OCI-M2 (cell line): ENCODE data around the gene UVSSA.

Experiments used
- DNase-seq: peaks from one replicate; lab custom pipeline; 2025; ENCODE audit not compliant: unreplicated experiment; lab: John Stamatoyannopoulos, UW

Gene UVSSA, protein sequence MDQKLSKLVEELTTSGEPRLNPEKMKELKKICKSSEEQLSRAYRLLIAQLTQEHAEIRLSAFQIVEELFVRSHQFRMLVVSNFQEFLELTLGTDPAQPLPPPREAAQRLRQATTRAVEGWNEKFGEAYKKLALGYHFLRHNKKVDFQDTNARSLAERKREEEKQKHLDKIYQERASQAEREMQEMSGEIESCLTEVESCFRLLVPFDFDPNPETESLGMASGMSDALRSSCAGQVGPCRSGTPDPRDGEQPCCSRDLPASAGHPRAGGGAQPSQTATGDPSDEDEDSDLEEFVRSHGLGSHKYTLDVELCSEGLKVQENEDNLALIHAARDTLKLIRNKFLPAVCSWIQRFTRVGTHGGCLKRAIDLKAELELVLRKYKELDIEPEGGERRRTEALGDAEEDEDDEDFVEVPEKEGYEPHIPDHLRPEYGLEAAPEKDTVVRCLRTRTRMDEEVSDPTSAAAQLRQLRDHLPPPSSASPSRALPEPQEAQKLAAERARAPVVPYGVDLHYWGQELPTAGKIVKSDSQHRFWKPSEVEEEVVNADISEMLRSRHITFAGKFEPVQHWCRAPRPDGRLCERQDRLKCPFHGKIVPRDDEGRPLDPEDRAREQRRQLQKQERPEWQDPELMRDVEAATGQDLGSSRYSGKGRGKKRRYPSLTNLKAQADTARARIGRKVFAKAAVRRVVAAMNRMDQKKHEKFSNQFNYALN

DNA sequence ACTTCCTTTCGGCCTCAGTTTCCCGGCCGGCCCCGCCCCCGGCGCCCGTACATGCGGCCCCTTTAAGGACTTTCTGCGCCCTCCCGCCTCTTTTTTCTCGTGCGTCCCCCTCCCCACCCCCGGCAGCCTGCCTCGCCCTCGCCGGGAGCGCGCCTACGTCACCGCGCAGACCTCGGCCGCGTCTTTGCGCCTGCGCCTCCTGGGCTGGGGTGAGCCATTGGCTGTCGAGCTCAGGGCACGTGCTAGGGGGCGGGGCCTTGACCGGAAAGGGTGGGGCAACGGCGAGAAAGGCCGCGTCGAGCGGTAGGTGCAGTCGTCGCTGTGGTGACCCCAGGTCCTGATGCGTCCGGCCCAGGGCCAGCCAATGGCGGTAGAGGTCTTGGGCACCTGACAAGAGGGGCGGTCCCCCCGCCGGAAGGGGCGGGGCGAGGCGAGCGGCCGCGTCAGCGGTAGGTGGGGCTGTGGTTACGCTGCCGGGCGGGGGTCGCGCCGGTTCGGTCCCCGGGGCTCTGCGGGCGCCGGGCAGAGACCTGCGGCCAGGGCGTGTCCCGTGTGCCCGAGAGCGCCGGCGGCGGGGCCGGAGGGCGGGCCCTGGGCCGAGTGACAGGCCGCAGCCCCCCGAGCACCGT is at the start of gene UVSSA:
Gene UVSSA (plus strand): TSS at position 428 of the 629 bp plus-strand sequence. CDS start 884 bp downstream, outside the sequence.
- DNase-seq = peak; percentile 80

DNA sequence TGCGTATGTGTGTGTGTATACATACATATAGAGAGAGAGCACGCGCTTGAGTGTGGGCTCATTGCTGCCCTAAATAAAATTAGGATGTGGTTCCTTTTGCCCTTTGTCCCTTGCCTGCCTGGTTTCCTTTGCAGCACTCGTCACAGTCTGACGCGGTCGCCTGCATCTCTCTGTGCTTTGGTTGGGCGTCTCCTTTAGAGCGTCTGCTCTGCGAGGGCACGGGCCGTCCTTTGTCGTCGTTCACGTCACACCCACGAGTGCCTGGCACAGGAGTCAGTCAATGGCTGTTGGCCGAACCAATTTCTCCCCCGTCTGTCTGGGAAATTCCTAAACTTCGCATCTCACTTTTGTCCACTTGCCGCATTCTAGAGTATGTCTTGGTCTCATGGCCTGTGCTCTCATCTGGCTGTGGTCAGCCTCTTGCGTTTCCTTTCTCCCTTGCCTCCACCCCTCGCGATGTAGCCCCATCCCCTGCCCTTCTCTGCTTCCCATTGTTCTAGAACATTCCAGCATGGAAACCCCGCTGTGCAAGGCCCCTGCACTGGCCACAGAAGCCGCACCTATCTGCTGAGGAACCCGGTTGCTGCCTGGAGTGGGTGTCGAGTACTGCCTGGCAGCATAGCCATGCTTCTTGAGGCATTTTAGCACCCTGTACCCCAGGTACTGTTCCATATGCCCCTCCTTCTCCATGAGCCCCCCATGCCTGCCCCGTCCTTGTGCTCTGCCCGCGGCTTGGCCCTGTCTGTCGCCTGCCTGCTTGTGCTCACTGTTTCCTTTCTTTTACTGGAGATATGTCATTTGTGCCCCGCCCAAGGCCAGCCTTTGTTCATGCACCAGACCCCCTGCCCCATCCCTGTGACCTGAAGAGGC is 49.3 kb upstream of the UVSSA start:
- no peak for DNase-seq

DNA sequence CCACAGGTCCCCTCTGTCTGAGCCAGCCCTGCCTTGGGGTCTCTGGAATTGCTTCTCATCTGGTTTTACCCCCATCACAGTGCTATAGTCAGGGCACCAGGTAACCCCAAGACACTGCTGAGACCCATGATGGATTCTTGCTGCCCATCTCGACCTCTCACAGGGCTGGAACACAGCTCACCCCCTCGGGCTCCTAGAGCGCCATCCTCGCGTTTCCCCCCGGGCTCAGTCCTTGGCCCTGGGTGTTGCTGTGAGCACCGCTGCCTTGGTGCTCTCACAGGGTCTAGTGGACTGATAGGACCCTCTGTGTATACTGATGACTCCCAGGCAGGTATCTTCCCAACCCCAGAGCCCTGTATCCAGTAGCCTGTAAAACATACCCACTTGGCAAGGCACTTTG is 48.5 kb upstream of the UVSSA start:
- no peak for DNase-seq

DNA sequence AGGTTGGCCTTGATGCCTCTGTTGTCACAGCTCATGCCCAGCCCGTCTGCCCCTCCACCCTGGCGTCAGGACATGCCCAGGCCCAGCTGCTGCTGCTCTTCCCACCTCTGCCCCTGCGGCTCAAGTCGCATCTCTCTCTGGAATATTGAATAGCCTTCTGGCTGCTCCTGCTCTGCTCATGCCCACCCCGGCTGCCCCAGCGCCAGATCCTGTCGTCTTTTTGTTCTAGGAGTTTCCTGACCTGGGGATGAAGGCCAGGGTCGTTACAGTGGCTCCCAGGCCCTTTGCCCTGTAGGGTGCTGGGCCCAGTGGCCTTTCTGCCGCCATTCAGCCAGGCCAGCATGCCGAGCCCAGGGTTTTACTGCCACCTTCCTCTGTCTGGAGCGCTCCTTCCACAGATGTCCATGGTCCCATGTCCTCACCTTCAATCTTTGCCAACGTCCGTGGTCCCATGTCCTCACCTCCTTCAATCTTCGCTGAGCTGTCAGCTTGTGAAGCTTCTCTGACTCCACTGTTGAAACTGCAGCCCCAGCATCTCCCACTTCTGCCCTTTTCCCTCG is 47.6 kb upstream of the UVSSA start:
- no peak for DNase-seq

DNA sequence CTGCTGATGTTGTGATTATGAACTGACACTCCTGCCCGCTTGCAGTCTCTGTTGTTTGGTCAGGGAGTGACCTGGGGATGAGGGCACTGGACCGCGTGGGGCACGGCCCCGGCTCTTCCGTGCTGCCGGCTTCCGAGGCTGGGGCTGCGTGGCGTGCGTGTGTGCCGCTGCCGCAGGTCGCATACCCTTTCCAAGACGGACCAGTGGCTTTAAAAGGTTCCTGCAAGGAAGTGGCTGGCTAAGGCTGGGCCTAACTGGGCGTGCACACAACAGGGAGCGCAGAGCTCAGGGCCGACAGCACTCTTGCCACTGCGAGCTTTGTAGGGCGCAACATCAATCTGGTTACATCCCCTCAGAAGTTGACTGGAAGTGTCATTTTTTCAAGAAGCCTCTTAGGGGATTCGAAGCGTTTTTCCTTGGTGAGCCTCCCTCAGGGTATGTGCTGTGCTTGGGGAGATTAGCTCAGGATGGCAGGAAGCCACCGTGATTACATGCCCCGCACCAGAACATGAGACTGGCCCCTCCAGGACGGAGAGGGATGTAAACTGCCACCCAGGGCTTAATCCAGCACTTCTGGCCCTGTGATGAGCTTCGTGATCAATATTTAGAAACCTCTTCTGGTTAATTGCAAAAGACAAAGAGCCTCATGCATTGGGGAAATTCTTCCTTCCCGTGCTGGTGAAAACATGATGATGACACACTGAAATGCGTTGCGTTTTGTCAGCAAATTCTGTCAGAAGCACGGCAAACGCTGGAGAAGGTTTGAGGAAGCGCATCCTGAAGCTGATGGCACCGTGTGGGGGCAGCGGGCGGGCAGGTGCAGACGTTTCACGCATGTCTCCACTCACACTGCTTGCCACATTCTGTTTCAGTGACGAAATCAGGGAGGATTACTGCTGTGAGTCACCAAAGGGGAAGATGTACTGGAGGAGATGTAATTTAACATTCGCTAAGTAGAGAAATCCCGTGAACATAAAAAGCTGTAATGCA is 46.2 kb upstream of the UVSSA start:
- no peak for DNase-seq

DNA sequence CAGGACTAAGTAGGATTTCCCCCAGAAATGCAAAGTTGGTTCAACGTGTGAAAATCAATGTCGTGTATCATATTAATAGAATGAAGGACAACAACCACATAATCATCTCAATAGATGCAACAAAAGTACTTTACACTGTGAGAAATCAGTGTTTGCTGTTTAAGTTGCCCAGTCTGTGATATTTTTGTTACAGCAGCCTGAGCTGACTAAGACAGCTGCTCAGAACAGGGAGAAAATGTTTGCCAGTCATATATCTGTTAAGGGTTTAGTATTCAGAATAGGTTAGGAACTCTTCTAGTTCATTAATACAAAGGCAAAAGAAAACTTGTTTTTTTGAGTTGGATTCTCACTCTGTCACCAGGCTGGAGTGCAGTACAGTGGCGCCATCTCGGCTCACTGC is 44.8 kb upstream of the UVSSA start:
- DNase-seq = no peak

DNA sequence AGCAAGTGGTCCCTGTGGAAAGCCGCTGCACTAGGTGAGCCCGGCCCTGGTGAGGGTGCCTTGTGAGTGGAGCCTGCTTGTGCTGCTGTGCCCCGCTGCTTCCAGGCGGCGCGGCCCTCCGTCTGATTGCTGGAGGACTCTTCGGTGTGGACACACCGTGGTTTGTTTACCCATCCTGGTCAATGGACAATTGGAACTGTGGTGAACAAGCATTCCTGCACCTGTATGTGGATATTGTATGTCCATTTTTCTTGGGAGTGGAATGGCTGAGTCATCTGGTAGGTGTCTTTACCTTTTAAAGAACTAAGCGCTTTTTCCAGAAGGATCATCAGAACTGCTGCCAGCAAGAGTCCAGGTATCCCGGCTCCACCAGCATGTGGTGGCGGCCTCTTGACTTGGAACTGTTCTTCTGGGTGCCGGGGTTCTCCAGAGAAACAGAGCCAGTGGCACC is 41.7 kb upstream of the UVSSA start:
- no peak for DNase-seq

DNA sequence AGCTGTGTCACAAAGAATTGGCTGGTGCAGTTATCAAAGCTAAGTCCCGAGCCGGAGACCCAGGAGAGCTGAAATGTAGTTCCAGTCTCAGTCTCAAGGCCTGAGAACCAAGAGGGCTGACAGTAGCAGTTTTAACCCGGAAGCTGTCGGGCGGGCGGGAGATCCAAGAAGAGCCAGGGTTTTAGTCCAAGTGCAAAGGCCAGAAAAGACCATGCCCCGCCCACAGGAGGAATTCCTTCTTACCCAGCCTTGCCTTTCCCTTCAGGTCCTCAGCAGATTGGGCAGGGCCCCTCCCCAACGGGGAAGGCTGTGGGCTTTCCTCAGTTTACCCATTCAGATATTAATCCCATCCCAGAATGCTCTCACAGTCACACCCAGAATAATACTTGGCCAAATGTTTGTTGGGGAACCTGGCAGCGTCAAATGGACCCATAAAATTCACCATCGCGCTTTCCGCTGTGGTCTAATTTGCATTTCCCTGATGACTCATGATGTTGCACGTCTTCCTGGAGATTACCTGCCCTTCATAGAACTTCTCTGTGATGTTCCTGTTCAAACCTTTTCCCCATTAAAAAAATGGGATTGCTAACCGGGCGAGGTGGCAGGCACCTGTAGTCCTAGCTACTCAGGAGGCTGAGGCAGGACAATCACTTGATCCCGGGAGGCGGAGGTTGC is 41.1 kb upstream of the UVSSA start:
- DNase-seq = no peak

DNA sequence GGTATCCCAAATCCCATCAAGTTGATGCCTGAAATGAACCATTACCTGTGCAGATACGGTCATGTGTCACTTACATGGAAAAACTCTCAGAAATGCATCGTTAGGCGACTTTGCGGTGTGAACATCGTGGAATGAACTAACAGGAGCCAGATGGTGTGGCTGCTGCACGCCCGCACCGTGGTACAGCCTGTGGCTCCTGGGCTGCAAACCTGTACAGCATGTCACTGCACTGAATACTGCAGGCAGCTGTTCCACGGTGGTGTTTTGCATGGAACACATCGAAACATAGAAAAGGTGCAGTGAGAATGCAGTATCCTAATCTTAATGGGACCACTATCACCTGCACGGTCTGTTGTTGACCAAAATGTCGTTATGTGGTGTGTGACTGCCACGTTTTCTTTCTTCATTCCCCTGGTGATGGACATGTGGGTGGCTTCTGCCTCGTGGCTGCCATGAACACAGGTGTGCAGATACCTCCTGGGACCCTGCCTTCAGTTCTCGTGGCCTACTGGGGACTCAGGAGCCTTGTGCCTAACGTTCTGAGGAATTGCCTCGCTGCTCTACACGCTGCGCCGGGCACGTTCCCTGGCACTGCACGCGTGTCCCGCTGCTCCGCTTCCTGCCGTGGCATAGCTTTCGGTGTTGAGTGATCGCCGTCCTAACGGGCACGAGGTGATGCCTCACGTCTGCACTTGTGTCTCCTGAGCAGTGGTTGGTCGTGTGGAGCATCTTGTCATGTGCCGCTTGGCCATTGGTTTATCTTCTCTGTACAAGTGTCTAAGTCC is 38.9 kb upstream of the UVSSA start:
- DNase-seq = no peak

DNA sequence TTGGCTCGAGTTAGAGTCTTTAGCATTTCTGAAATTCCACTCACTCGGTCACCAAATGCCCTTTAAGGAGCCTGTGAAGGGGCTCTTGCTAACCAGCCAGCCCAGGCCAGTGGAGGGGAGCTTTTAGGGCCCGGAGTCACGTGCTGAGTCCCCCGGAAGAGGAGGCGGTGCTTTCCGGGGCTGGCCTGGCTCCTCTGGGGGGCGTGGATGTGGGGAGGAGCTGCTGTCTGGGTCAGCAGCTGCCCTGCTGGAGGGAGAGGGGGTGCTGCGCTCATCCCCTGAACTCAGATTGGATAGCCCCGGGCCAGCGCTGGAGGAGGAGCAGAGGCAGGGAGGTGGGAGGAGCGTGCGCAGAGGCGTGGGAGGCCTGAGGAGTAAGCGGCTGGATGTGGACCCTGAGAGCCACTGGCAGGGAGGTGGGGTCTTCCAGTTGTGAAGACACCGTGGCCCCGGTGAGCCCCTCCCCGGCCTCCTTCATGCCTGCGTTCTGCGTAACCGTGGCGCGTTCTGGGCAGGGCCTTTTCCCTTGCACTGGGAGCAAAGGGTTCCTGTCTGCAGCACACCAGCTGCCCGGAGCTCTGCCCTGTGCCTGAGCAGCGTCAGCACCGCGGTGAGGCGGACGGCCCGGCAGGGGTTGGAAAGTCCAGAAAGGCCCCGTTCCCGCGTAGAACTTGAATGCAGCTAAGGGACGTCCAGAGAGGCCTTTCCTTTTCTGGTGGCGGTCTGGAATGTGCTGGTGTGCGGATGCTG is 37.6 kb upstream of the UVSSA start:
- no peak for DNase-seq

DNA sequence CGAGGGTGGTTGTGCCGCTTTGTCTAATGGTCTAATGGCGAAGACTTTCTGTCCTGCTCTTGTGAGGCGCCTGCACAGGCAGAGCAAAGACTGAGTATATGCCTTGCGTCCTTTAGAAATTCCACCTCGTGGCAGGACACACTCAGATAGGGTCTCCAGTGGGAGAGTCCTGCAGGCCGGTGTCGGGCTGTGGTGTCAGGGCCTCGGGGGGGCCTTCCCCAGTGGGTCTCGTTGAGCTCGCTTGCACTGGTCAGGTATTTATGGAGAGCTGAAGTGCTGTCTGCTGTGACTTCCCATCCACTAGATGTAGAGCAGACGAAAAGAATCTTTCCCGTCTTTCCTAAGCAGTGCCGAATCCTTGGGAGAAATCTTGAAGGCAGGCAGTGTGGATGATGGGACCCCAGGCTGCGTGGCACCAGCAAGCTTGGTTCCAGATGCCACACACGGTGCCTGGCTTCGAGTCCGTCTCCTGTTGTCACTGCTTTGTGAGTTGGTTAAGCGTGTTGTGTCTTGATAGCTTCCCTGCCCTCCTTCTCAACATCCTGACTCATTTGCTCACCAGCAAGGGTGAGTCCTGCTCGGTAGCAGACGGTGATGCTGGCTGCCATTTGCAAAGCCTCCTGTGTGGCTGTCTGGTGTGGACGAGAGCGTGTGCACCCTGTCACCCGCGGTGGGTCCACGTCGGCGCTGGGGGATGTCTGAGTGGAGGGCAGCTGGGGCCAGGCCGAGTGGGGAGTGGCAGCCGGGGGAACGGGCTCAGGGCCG is 36.8 kb upstream of the UVSSA start:
- no peak for DNase-seq

DNA sequence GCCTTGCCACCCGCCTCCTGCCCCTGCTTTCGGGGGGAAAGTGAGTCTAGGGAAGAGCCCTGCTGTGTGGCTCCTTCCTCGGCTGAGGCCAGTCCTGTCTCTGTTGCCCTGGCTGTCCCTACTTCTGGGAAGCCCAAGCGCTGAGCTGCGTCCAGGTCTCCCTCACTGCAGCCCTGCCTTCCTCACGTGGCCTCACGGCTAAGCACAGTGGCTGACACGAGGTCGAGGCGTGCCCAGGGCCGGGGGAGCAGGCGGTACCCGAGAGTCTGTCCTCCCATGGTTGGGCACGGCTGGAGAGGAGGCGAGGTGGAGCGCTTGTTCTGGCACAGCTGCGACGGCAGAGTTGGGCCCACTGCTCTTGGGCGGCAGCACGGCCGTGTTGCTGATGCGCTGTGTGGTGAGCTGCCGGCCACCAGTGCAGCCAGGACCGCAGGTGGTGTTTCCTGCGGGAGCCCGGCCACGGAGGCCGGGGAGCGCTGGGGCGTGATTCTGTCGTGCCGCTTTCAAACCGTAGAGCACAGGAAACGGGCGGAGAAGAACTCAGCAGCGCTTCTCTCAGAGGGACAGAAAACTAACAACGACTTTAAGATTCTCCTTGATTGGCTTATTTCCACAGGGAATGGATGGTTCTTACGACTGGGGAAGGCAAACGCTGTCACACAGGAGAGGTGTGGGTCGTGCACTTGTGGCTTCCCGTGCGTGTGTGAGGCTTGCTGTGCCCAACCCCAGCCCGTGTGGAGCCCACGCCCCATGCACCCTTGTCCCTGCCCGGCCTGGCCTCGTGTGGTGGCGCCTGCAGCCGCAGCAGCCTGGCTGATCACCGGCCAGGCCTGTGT is 36.0 kb upstream of the UVSSA start:
- DNase-seq = no peak

DNA sequence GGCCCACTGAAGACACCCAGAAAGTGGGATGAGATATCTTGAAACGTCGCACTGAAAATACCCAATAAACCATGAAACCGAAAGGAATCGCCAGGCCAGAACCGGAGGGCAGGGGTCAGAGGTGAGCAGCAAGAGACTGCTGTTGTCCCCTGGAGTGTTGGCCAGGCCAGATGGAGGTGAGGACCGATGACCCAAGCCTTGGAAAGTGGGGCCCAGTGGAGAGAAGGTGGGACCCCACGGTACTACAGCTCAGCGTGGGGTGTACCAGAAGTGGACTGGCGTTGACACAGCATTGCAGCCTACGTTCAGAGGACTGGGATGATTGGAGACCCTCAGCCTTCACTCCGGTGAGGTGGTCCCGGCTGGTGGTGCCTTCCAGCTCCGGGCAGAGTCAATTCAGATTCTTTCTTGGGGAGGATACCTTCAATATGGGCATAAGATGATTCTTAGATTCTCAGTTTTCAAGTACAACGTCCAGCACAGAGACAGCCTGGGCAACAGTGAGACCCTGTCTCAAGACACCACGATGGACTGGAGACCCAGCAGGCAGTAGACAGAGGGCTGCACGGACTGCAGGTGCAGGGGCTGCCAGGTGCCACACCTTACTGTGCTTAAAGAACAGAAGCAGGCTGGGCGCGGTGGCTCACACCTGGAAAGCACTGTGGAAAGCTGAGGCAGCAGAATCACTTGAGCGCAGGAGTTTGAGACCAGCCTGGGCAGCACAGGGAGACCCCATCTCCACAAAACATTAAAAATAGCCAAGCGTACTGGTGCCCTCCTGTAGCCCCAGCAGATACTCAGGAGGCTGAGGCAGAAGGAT is 34.0 kb upstream of the UVSSA start:
- DNase-seq = no peak

DNA sequence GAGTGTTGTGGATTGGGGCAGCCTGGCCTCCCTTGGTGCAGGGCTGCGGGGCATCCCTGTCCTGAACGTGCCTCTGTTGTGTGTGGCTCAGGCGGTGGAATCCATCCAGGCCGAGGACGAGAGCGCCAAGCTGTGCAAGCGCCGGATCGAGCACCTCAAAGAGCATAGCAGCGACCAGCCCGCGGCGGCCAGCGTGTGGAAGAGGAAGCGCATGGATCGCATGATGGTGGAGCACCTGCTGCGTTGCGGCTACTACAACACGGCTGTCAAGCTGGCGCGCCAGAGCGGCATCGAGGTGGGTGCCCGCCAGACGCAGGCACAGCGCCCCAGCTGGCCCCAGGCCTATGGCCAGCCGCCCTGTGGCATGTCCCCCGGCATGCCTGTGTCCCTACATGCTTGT is 31.7 kb upstream of the UVSSA start:
- DNase-seq = no peak
